ENCODE results near the gene GPR143.
A peak's percentile ranks its signal among the peaks of the same experiment; 100 is the strongest.

Gene GPR143

GRCh38 chrX:9738151-9738550, 27.5 kb downstream of the GPR143 start:
- Histone ChIP-seq H3K14ac (ENCODE audit: low read length in 2 of 2) (no peak overlapping the region), H4K91ac (ENCODE audit: low read length) (no peak overlapping the region)
- WGBS: 11% methylated on average over 2 of the region's 3 CpGs

GRCh38 chrX:9737363-9737762, 28.3 kb downstream of the GPR143 start:
- WGBS: 56% methylated on average over 4 of the region's 7 CpGs
- peaks cover 8% of the 10 kb centered on the region for H3K9me3 ChIP-seq (ENCODE audit: control insufficient read depth, low read length)
- no peak overlapping the region for H3K4ac ChIP-seq (ENCODE audit: low read depth in 1 of 2, low read length in 2 of 2)
- no peak overlapping the region for H2BK5ac ChIP-seq (ENCODE audit: low read depth, low read length, poor library complexity, severe bottlenecking)
- no peak overlapping the region for H2BK15ac ChIP-seq (ENCODE audit: low read depth, poor library complexity, severe bottlenecking)
- H3K27ac ChIP-seq (ENCODE audit: low read length, poor library complexity, severe bottlenecking): no peak overlapping the region
- H2BK12ac ChIP-seq (ENCODE audit: low read length in 2 of 2): no peak overlapping the region
- no peak overlapping the region for H2BK120ac ChIP-seq (ENCODE audit: low read depth, low read length)
- H3K9ac ChIP-seq (ENCODE audit: low read length): no peak overlapping the region
- no peaks in the 10 kb centered on the region for H3K36me3 ChIP-seq (ENCODE audit: control insufficient read depth in 1 of 2, insufficient read depth in 2 of 2, low read depth in 1 of 2, low read length in 2 of 2)
- no peaks in the 10 kb centered on the region for H3K4me1 ChIP-seq (ENCODE audit: control insufficient read depth, insufficient read depth, low read depth, low read length)
- no peak overlapping the region for H3K4me3 ChIP-seq (ENCODE audit: insufficient read depth in 1 of 2, low read depth in 1 of 2, low read length in 2 of 2)
- H2AK5ac ChIP-seq (ENCODE audit: low read length, severe bottlenecking): no peak overlapping the region
- H3K14ac ChIP-seq (ENCODE audit: low read length in 2 of 2): no peak overlapping the region
- no peak overlapping the region for H4K8ac ChIP-seq (ENCODE audit: low read length)
- peaks cover 0 to 6% of the 10 kb centered on the region in 2 experiments for H3K27me3 ChIP-seq (ENCODE audit: control insufficient read depth in 1 of 2, insufficient read depth in 1 of 2, low read length in 2 of 2)
- H3K18ac ChIP-seq (ENCODE audit: low read depth in 1 of 2, low read length in 2 of 2): no peak overlapping the region
- H3K79me1 ChIP-seq (replicated peaks; ENCODE audit: low read length, poor library complexity, severe bottlenecking): no peaks in the 10 kb centered on the region
- DNase-seq: peak; percentile 13
- H3K23ac ChIP-seq (ENCODE audit: low read length in 2 of 2): no peak overlapping the region
- no peak overlapping the region for H4K91ac ChIP-seq (ENCODE audit: low read length)
- H3K4me2 ChIP-seq (ENCODE audit: low read length, poor library complexity, severe bottlenecking): no peak overlapping the region
- H2AFZ ChIP-seq (ENCODE audit: low read depth, low read length): no peak overlapping the region

More at GRCh38 chrX:9738151-9738550, 27.5 kb downstream of the GPR143 start:
- no peak overlapping the region for H3K23ac ChIP-seq (ENCODE audit: low read length in 2 of 2)
- no peak overlapping the region for H2BK15ac ChIP-seq (ENCODE audit: low read depth, poor library complexity, severe bottlenecking)
- H3K36me3 ChIP-seq (ENCODE audit: control insufficient read depth in 1 of 2, insufficient read depth in 2 of 2, low read depth in 1 of 2, low read length in 2 of 2): no peaks in the 10 kb centered on the region
- no peak overlapping the region for H2BK12ac ChIP-seq (ENCODE audit: low read length in 2 of 2)
- no peak overlapping the region for H3K9ac ChIP-seq (ENCODE audit: low read length)
- no peak overlapping the region for H2AK5ac ChIP-seq (ENCODE audit: low read length, severe bottlenecking)
- no peak overlapping the region for H3K4me2 ChIP-seq (ENCODE audit: low read length, poor library complexity, severe bottlenecking)
- DNase-seq: peak; percentile 21
- H3K27me3 ChIP-seq (ENCODE audit: control insufficient read depth in 1 of 2, insufficient read depth in 1 of 2, low read length in 2 of 2): peaks cover 0 to 6% of the 10 kb centered on the region in 2 experiments
- no peak overlapping the region for H3K27ac ChIP-seq (ENCODE audit: low read length, poor library complexity, severe bottlenecking)
- H3K4me1 ChIP-seq (ENCODE audit: control insufficient read depth, insufficient read depth, low read depth, low read length): no peaks in the 10 kb centered on the region
- no peak overlapping the region for H3K4me3 ChIP-seq (ENCODE audit: insufficient read depth in 1 of 2, low read depth in 1 of 2, low read length in 2 of 2)
- H4K8ac ChIP-seq (ENCODE audit: low read length): no peak overlapping the region
- H2BK5ac ChIP-seq (ENCODE audit: low read depth, low read length, poor library complexity, severe bottlenecking): no peak overlapping the region
- no peak overlapping the region for H2AFZ ChIP-seq (ENCODE audit: low read depth, low read length)
- no peak overlapping the region for H3K18ac ChIP-seq (ENCODE audit: low read depth in 1 of 2, low read length in 2 of 2)
- H2BK120ac ChIP-seq (ENCODE audit: low read depth, low read length): no peak overlapping the region
- peaks cover 5% of the 10 kb centered on the region for H3K9me3 ChIP-seq (ENCODE audit: control insufficient read depth, low read length)
- no peak overlapping the region for H3K4ac ChIP-seq (ENCODE audit: low read depth in 1 of 2, low read length in 2 of 2)
- H3K79me1 ChIP-seq (replicated peaks; ENCODE audit: low read length, poor library complexity, severe bottlenecking): no peaks in the 10 kb centered on the region

- H4K8ac ChIP-seq (ENCODE audit: low read length): no peak overlapping the region
- no peak for DNase-seq
- no peak overlapping the region for H3K14ac ChIP-seq (ENCODE audit: low read length in 2 of 2)
- H3K36me3 ChIP-seq (ENCODE audit: control insufficient read depth in 1 of 2, insufficient read depth in 2 of 2, low read depth in 1 of 2, low read length in 2 of 2): no peaks in the 10 kb centered on the region
- H4K91ac ChIP-seq (ENCODE audit: low read length): no peak overlapping the region
- peaks cover 34% of the 10 kb centered on the region for H3K9me3 ChIP-seq (ENCODE audit: control insufficient read depth, low read length)
- H2BK120ac ChIP-seq (ENCODE audit: low read depth, low read length): no peak overlapping the region
- whole genome bisulfite sequencing: no CpG with 5 or more reads among the region's 1 CpG
- H3K4me3 ChIP-seq (ENCODE audit: insufficient read depth in 1 of 2, low read depth in 1 of 2, low read length in 2 of 2): no peak overlapping the region
- H3K23ac ChIP-seq (ENCODE audit: low read length in 2 of 2): no peak overlapping the region
- no peak overlapping the region for H2BK5ac ChIP-seq (ENCODE audit: low read depth, low read length, poor library complexity, severe bottlenecking)
- H3K27ac ChIP-seq (ENCODE audit: low read length, poor library complexity, severe bottlenecking): no peak overlapping the region
- H2AK5ac ChIP-seq (ENCODE audit: low read length, severe bottlenecking): no peak overlapping the region
- no peak overlapping the region for H2BK12ac ChIP-seq (ENCODE audit: low read length in 2 of 2)
- H3K4me2 ChIP-seq (ENCODE audit: low read length, poor library complexity, severe bottlenecking): no peak overlapping the region
- H2BK15ac ChIP-seq (ENCODE audit: low read depth, poor library complexity, severe bottlenecking): no peak overlapping the region
- H3K79me1 ChIP-seq (replicated peaks; ENCODE audit: low read length, poor library complexity, severe bottlenecking): no peaks in the 10 kb centered on the region
- no peak overlapping the region for H3K4ac ChIP-seq (ENCODE audit: low read depth in 1 of 2, low read length in 2 of 2)
- no peaks in the 10 kb centered on the region for H3K27me3 ChIP-seq (ENCODE audit: control insufficient read depth in 1 of 2, insufficient read depth in 1 of 2, low read length in 2 of 2)
- no peaks in the 10 kb centered on the region for H3K4me1 ChIP-seq (ENCODE audit: control insufficient read depth, insufficient read depth, low read depth, low read length)
- no peak overlapping the region for H3K18ac ChIP-seq (ENCODE audit: low read depth in 1 of 2, low read length in 2 of 2)
- no peak overlapping the region for H3K9ac ChIP-seq (ENCODE audit: low read length)
- no peak overlapping the region for H2AFZ ChIP-seq (ENCODE audit: low read depth, low read length)
These were observed 34.9 kb downstream of the GPR143 start for GRCh38 chrX:9730752-9731151.

- Histone ChIP-seq H3K9ac (ENCODE audit: low read length) (no peak overlapping the region), H3K27me3 (ENCODE audit: control insufficient read depth in 1 of 2, insufficient read depth in 1 of 2, low read length in 2 of 2) (no peaks in the 10 kb centered on the region), H2AFZ (ENCODE audit: low read depth, low read length) (no peak overlapping the region), H2BK12ac (ENCODE audit: low read length in 2 of 2) (no peak overlapping the region), H3K79me1 (replicated peaks; ENCODE audit: low read length, poor library complexity, severe bottlenecking) (no peaks in the 10 kb centered on the region), H3K9me3 (ENCODE audit: control insufficient read depth, low read length) (peaks cover 33% of the 10 kb centered on the region), H4K91ac (ENCODE audit: low read length) (no peak overlapping the region), H3K4ac (ENCODE audit: low read depth in 1 of 2, low read length in 2 of 2) (no peak overlapping the region), H3K36me3 (ENCODE audit: control insufficient read depth in 1 of 2, insufficient read depth in 2 of 2, low read depth in 1 of 2, low read length in 2 of 2) (no peaks in the 10 kb centered on the region), H3K23ac (ENCODE audit: low read length in 2 of 2) (no peak overlapping the region), H3K18ac (ENCODE audit: low read depth in 1 of 2, low read length in 2 of 2) (no peak overlapping the region), H3K4me1 (ENCODE audit: control insufficient read depth, insufficient read depth, low read depth, low read length) (no peaks in the 10 kb centered on the region), H3K4me3 (ENCODE audit: insufficient read depth in 1 of 2, low read depth in 1 of 2, low read length in 2 of 2) (no peak overlapping the region), H3K27ac (ENCODE audit: low read length, poor library complexity, severe bottlenecking) (no peak overlapping the region), H2BK15ac (ENCODE audit: low read depth, poor library complexity, severe bottlenecking) (no peak overlapping the region), H4K8ac (ENCODE audit: low read length) (no peak overlapping the region), H2BK120ac (ENCODE audit: low read depth, low read length) (no peak overlapping the region), H3K14ac (ENCODE audit: low read length in 2 of 2) (no peak overlapping the region), H3K4me2 (ENCODE audit: low read length, poor library complexity, severe bottlenecking) (no peak overlapping the region), H2AK5ac (ENCODE audit: low read length, severe bottlenecking) (no peak overlapping the region), H2BK5ac (ENCODE audit: low read depth, low read length, poor library complexity, severe bottlenecking) (no peak overlapping the region)
- 100% methylated on average over 2 of the region's 3 CpGs for WGBS
- no peak for DNase-seq
These were observed 35.6 kb downstream of the GPR143 start for GRCh38 chrX:9730078-9730477.

Measured in mesenchymal stem cell (in vitro differentiated cells and primary cell).